ENCODE results near the gene SEMA5A.

The SEMA5A gene

DNA sequence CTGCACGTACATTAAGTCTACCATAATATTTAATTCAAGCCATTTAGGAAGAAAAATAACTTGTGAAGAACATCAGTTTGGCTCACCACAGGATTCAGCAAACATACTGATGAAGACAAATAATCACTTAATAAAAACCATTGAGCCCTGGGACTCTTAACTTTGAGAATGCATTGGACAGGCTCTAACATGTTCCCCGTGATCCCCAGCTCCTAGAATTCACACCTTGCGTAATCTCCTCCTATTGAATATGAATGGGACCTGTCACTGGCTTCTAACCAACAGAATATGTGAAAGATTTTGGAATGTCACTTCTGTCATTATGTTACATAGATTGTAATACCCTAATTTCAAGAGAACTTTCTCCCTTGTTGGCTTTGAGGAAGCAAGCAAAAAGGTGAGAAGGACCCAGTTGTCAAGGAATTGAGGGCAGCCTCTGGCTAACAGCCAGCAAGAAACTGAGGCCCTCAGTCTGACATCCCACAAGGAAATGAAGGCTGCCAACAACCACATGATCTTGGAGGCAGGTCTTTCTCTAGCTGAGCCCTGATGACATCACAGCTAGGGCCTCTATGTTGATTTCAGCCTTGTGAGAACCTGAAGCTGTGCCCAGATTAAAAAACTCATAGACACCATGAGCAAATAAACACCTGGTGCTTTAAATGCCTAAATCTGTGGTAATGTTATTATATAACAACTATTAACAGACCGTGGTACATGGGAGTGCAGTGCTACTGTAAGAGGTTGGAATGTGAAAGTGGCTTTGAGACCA lies 433.2 kb downstream of the SEMA5A start:
- DNase-seq (ENCODE audit: low spot score), result no peak

DNA sequence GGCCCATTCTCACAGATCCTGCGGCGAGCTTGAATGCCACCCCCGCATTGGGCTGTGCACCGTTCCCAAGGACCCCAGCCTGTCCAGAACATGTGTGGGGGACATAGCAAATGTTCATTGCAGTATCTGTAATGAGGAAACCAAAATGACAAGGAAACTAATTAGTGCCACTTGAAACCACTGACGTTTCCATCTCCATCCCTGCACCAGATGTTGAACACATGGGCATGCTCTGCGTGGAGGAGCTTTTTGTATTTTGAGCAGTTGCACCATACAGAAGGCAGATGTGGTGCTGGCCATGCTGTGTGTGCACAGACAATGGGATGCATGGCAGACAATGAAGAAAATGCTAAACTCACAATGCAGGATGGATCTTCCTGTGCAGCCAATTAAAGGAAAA lies 437.7 kb downstream of the SEMA5A start:
- no peak for DNase-seq (ENCODE audit: low spot score)

DNA sequence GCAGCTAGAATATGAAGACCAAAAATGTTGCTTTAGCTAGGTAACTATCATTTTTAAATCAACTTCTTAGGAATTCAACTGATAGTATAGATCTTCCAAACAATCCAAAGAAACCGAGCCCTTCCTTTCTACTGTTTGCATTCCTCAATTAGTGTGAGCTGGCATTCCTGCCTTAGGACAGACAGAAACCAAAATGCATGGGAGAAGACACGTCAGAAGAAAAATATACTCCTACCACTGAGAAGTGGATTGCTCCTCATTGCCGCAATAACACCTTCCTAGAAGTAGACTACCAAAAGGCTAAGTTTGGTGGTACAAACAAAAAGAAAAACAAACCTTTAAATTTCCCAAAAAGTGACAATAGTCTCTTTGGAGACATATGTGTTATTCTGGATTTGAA lies 440.0 kb downstream of the SEMA5A start:
- DNase-seq (ENCODE audit: low spot score), result no peak

DNA sequence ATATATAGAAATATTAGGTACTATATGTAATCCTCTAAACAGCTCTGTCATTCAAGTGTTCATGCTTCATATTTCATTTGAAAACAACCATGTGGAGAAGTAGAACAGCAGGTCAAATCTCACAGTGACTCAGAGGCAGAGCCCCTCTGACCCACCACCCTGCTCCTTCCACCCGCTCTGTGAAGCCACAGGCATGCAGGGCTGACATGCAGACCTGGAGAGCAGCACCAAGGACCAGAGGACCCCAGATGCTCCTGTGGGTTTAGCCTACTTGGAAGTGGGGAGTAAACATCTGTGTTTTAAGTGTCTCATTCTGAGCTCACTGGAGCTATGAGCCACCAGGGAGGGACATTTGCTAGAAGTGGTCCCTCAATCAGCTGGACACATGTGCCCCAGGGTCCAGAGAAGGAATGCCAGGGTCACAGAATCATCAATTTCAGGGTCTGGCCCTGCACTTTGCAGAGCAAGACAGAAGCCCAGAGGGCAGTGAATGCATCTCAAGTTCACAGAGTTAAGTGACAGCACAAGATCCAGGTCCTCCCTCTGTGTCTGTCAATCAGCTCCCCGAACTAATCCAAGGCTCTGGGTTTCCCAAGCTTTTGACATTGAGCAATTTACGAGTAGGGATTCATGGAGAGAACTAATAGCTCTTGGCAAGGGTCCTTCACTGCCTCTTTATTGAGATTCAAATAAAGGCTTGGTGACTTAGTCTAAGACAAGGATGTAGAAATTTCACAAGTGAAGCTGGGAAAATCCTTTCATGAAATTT lies 441.1 kb downstream of the SEMA5A start:
- DNase-seq (ENCODE audit: low spot score), result no peak

DNA sequence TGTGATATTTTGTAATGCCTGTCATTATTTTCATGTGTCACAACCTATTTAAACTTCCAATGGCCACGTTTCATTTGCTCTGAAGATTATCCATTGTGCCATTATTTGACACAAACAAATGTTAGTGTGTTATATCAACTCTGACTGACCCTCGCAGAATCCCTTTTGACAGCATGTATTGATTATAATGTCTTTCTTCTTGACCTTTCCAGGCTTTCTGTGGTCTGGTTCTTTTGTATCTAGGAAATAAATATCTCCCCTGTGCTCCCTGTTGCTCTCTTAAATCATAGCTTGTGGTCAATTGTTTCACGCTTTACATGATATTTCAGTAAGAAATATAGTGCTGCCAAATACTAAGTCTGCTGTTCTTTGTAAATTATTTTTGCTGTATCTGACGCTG lies 442.6 kb downstream of the SEMA5A start:
- no peak for DNase-seq (ENCODE audit: low spot score)

DNA sequence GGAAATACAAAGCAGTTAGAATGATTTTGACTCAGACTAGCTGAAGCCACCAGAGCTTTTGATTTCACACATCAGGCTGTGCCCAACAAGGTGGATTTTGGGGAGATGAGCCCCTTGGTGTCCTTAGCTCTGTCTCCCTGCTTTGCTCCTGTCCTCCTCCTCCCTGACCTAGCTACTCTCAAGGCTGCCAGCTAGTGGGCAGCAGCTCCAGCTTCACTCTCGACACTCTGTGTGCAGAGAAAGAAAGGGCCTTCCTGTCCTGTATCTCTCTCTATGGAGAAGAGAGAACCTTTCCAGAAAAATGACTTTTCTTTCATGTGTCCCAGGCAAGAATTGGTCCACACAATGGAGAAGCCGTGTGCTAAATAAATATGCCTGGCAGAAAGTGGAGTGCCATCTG lies 446.2 kb downstream of the SEMA5A start:
- peak; percentile 14 for DNase-seq (ENCODE audit: low spot score)

DNA sequence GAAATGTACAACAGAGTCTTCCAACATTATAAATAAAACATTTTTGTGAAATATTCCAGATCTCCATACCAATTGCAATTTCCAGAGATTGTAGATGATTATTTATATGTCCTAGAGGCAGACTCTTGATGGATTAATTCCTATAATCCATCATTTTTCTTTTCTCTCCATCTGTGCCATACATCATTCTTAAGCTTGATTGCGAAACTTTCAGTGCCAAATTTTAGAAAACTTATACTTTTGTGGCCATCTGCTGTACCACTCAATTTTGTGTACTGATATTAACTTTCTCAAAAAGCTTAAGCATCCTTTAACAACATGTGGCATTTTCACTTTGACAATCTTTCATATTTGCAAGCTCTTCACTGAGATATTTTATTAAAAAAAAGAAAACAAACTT lies 446.9 kb downstream of the SEMA5A start:
- no peak for DNase-seq (ENCODE audit: low spot score)

DNA sequence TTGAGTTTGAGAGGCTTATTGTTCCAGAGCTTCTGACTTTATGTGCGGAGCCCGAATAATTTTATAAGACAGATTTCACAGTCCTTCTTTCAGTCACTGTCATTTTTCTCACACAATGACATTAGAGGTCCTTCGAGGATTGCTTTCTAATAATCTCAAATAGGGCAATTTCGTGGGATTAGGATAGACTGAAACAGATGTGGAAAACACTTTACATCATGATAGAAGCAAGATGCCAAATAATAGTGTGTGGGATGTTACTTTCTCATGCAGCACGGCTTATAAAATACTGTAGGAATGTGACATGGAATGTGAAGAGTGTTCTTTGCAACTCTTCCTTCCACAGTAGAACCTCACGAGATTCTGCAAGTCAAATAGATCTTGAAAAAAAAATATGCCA lies 451.3 kb downstream of the SEMA5A start:
- DNase-seq (ENCODE audit: low spot score), result no peak

DNA sequence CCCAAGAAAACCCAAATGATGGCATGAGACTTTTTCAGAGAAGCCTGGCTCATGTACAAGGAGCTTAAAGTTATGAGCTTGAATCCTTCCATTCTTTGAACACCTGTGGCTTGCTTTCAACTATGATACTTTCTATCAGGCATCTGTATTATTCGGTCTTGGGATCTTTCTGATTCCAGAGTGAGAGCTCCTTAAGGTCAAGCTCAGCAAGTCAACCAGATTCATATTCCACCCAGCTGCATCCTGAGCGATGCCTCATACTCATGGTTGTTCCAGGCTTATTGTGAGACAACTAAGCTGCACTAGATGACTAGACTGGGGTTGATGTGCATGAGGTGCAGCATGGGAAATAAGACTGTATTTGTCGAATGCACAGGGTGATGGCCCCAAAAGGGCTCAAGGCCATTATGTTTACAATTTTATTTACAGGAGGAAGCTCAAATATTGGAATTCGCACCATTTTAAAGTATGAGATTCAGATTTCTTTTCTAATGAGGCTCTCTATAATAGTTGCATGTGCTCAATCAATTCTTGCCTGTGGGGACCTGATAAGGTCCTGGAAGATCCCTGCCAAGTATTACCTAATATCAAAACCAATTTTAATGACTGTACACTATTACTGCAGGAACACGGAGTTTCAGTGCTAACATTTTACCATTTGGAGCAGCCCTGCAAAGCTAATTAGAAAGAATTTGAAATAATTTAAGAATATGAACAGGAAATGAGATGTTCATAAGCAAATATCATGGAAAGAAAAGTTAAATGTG lies 453.8 kb downstream of the SEMA5A start:
- no peak for DNase-seq (ENCODE audit: low spot score)

DNA sequence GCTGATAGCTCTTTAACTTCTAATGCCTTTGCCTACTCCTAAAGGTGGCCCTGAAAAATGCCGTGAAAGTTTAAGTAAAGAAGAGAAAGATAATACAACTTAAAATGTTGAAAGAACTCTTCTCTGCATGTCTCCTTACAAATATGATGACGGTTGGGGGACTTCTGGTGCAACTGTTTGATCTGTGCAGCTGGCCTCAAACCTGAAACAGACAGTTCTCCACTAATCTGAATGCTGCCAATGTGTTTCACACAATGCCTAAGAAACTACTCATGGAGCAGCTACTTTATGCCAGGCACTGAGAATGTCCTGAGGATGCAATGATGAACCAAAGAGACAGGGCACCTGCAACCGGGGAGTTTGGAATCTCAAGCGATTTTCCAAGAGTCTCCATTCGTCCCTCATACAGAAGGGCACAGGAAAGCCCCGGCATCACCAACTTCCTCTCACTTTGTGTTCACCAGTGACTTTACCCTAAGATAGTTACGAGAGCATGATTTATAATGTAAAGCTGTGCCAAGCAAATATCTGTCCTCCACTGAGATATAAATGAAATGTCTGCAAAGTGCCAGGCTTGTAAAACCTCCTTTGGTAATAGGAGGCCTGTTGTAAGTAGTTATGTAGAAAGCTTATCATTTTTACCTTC lies 455.4 kb downstream of the SEMA5A start:
- no peak for DNase-seq (ENCODE audit: low spot score)

DNA sequence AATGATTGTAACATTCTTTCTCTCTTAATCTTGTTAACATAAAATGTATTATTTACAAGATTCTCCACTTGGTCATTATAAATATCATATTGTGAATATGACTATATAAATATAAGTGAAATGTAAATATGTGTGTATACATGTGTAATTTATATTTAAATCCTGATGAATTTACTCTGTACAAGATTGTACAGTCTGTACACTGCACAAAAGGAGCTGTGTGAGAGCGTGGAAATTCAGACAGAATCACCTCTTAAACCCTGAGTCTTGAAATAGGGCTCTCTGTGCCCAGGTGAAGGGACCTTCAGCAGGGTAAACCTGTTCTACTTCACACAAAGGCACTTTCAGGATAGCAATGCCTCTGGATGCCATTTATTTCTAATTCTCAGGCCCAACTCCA lies 456.0 kb downstream of the SEMA5A start:
- DNase-seq (ENCODE audit: low spot score), result no peak

DNA sequence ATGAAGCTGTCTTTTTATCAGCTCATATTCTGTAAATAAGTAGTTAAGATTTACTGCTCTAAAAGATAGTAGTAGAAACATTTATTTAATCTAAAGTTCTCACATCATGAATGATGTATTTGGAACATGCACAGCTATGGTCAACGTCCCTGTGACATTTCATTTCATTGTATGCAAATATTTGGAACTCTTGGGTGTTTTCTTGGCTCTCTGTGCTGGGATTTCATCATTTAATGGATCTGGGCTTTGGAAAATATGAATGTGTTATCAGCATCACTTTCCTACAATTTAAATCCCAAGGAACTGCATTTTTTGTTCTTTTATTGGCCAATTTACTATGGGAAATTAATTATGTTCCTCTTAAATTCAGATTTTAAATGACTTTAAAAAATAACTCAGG lies 462.9 kb downstream of the SEMA5A start:
- no peak for DNase-seq (ENCODE audit: low spot score)

DNA sequence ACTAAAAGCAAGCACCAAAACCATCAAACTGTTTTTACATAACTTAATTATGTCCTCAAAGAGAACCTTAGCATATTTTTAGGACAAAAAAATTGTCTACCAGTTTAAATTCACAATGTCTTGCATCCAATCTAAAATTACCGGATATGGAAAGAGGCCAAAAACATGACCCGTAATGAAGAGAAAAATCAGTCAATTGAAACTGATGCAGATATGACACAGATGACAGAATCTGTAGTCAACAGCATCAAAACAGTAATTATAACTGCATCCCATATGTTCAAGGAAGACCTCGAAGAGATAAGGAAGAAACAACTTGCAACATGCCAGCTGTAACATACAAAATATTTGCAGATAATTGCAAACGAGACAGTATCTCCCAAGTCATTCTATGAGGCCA lies 473.2 kb downstream of the SEMA5A start:
- DNase-seq (ENCODE audit: low spot score), result no peak

DNA sequence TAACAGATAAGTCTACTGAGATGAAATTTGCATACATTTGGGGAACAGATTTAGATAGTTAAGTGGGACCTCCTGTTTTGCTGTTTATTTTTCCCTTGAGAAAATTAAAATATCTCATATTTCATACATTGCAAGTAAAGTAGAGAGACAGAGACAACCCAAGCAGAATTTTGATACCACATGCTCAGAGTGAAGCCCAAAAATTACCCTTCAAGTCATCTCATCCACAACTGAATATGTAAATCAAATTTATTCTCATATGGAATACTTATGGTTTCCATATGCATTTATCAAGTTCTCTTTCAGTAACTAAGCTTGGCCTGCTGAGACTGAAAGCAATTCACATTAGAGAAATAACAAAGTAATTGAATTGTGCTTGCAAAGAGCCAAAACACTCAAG lies 474.4 kb downstream of the SEMA5A start:
- DNase-seq (ENCODE audit: low spot score), result no peak

DNA sequence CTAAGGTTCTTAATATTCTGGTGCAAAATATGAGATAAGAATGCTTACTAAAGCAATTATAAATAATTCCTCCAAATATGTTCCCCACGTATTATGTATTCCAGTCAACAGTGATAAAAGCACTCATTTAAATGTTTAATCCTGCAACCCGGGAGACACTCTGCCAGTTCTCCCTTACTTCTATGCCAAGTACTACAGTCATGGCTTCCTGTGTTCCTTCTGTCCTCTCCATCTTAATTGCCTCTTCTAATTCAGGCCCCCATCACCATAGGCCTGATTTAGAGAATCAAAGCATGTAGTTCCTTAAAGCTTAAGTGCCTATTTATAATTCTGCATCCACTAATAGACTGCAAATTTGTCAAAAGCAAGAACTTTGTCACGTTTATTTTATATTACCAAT lies 474.8 kb downstream of the SEMA5A start:
- DNase-seq (ENCODE audit: low spot score), result no peak

DNA sequence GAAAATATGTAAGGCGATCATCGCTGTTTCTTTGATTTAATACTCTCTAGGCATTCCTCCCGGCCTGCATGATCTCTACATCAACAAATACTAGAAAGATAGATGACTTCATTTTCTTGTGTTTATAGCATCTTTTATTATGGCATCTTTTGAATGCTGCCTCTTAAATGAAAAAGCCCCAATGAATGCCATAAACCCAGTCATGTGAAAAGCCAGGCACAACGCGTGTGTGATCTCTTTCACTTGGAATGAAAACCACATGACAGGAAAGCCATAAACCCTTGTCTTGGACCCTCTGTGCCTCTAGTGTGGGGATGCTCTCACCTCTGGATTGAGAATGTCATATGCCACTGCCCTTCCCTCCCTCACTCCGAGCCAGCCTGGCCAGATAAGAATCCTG lies 476.2 kb downstream of the SEMA5A start:
- DNase-seq (ENCODE audit: low spot score), result no peak

DNA sequence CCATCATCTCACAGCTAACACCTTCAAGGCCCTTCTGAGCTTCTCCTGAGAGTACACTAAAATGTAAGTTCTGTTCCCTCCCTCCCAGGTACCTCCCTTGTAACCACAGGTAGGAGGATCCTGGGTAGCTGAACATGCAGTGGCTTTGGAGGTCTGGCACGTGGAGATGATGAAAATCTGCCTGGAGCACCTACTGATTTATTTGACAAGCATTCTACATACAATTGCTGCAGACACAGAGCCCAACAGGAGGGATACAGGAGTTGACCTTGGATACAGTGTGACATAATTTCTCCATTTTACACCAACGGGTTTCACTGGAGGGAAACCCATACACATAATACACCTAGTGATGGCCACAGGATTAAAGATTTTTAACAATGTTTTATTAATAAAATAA lies 478.7 kb downstream of the SEMA5A start:
- no peak for DNase-seq (ENCODE audit: low spot score)

DNA sequence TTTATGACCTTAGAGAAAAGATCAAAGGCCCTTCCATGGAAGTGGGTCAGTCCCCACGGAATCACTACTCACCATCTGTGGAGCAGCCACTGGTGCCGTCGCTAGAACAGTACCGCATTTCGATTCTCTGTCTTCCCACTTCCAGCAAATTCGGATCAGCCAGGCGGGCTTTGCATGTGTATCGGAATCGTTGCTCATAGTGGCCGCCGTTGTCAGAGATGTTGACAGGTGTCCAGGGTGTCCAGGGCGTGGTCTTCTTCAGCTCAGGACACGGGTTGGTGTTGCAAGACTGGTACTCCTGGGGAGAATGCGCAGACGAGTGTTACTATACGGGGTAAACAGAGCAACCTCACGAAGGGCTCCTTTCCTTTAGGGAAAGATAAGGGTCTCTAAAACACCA lies 479.5 kb downstream of the SEMA5A start:
- DNase-seq (ENCODE audit: low spot score), result no peak

DNA sequence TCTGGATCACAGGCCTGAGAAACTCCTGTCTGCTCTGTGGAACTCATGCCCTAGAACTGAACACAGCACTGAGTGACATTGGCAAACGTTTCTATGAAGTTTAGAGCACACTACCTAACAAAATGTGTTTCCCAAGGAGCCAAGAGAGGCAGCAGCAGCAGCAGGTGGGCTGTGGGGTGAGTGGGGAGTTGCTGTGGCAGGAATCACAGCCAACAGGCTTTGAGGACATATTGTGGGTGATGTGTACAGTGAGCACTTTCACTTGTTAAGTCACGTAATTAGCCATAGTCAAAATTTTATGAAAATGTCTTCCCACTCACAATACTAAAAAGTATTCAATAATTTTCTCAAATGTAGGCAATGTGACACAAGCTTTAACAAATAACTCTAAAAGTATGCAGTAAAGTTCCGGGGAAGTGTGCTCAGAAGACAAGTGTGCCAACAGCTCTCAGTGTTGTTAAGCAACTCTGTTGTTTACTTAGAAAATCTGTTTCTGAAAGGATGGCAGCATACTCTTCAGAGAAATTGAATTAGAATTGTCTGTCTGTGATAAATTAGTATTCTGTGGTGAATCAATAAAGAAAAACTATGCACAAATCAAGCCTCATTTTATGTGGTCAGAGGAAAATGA lies 482.1 kb downstream of the SEMA5A start:
- no peak for DNase-seq (ENCODE audit: low spot score)

DNA sequence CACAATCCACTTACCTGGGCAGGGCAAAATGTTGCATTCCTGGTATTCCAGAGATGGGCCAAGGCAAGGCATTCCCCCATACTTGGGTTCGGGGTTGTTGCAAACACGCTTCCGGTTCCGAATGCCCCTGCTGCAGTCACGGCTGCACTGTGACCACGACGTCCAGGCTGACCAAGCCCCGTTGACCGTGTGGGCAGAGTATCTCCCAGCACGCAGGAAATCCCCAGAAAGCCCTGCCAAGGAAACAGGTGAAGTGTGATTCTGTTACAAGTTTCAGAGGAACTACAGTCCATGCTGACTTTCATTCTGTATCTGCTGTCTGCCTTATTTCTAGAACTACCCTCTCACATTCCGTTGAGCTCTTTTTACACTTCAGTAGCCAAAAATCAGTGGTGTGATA lies 483.0 kb downstream of the SEMA5A start:
- DNase-seq (ENCODE audit: low spot score), result no peak

DNA sequence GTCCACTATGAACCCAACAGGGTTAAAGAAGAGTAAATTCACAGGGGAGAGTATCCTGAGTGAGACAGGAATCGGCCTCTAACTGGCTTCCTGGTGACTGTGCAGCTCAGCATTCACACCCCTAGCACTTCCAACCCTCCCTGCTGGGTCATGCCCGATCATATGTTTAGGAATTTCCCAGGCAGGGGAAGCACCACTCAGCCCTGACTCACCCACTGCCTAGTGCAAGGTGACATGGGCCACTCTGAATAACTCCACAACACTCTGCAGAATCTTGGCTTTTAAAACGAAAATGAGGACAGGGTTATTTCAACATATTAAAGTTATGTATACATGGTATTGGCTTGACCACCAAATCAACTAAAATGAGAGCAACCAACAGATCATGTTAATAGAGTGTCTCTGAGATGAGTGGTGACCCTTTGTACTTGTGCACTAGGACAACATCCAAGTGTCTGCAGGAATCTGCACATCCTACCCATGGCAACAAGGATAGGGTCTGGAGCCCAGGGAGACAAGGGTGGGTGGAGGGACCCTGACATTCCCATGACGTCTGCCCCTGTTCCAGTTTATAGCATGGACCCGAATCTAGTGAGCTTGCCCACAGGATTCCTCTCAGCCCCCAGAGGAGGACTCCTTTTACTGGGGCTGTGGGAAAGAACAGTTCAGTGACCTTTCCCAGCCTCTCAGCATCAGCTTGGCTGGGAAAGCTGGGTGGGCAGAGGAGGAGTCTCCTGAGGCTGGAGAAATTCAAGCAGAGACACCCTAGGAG lies 485.8 kb downstream of the SEMA5A start:
- DNase-seq (ENCODE audit: low spot score), result no peak

Data from globus pallidus (tissue), 1 donor.